Erythroblast (primary cell): ENCODE data around the gene NCKAP5.

Source experiments
- GATA1 ChIP-seq: IDR thresholded peaks from 2 replicates; pipeline ENCODE4 v1.6.1; 2011; ENCODE audit warnings: low read depth, mild to moderate bottlenecking, control low read depth, low read length, moderate library complexity
- POLR2A ChIP-seq: IDR thresholded peaks from 2 replicates; pipeline ENCODE4 v1.6.1; 2011; ENCODE audit warnings: mild to moderate bottlenecking, low read length

- TF ChIP-seq POLR2A (no peak), GATA1 (no peak)
Measured at GRCh38 chr2:133483181-133483580, 85.1 kb downstream of the NCKAP5 start.
